ENCODE measurements around the gene PKNOX2. TPM values are rescaled to one million over a fixed set of nuclear protein-coding genes. Genes with fewer than 3 reads are reported as not detected.

PKNOX2 gene
- total and polyA plus RNA-seq, 9 of the 15 experiments (the other 6 are each of a cell fraction or from before 2014, with no cell fraction given), result not detected

DNA sequence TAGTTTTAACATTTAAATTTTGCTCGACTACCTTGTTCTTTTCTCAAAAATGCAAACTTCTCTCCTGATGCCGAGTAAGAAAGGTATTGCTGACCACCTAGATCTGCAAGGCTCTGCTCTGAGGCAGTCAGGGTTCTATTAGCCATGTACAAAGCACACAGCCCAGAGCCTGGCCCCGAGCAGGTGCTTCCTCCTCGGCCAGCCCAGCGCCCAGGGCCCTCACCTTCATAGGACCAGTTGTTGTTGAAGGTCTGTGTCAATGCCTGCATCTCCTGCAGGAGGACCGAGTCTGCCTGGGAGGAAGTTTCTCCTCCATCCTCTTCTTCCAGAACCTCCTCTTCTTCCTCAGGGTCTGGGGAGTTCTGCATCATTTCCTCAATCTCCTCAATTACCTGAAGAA lies 295.7 kb downstream of the PKNOX2 start:
- no TSS peak for BruUV-seq (replicated peaks)
- H3K4me3 ChIP-seq, result no peak overlapping the region
- no peak overlapping the region for H3K27ac ChIP-seq (ENCODE audit: extremely low read depth, low read depth, low read length)
- H2AFZ ChIP-seq (ENCODE audit: low read depth, low read length), result no peak overlapping the region
- H3K36me3 ChIP-seq (ENCODE audit: control insufficient read depth, insufficient read depth, low read length), result no peaks in the 10 kb centered on the region
- in situ Hi-C loops (cut with MboI), result no loop called here
- ChIA-PET POLR2A (interaction anchor here (0.8 kb wide), 1 partner anchor 21 kb away, joined by 3 read pairs; no protein-coding TSS in a partner anchor), CTCF (ENCODE audit: low intra/inter-chr PET ratio) (no interaction called here)
- no peak for FAIRE-seq
- no peaks in the 10 kb centered on the region for H3K79me2 ChIP-seq (ENCODE audit: control insufficient read depth, insufficient read depth, low read length)
- no peaks in the 10 kb centered on the region for H3K9me1 ChIP-seq (ENCODE audit: control insufficient read depth, insufficient read depth, low read length)
- DNase-seq (ENCODE audit: extremely low read depth in 1 of 4, low spot score in 3 of 4), result no peak
- ATAC-seq, result no peak
- no peaks in the 10 kb centered on the region for H4K20me1 ChIP-seq (replicated peaks; ENCODE audit: control insufficient read depth, insufficient read depth, low read length)
- 0 out of 4 replicates have a peak overlapping the region, but pooled peaks of 1 of the 2 experiments have one; percentile 15 for H3K9ac ChIP-seq (ENCODE audit: insufficient read depth in 1 of 2, low read depth in 2 of 2, low read length in 2 of 2)
- H3K4me2 ChIP-seq (ENCODE audit: insufficient read depth, low read length), result no peak overlapping the region
- intact Hi-C loops (cut with micrococcal nuclease), result no loop called here
- WGBS (ENCODE audit: insufficient coverage, low coverage, missing lambda C conversion rate), result 64% methylated on average over 6 of the region's 6 CpGs
- no peak for TF ChIP-seq BACH1 (tag; IDR thresholded peaks at IDR 0.05)
- TF ChIP-seq PYGO2 (tag; IDR thresholded peaks at IDR 0.05), result no peak
- no peak for TF ChIP-seq PCBP1 (IDR thresholded peaks at IDR 0.05; ENCODE audit: low read depth, low read length, poor library complexity, severe bottlenecking)
- TF ChIP-seq RBFOX2 (IDR thresholded peaks at IDR 0.05; ENCODE audit: low read depth, low read length), result no peak
- TF ChIP-seq HNRNPUL1 (IDR thresholded peaks at IDR 0.05; ENCODE audit: low read length), result no peak
- no peak for TF ChIP-seq NCOR1 (IDR thresholded peaks at IDR 0.05)
- no peak for TF ChIP-seq MBD2 (IDR thresholded peaks at IDR 0.05; ENCODE audit: borderline replicate concordance, low read depth)
- TF ChIP-seq BCOR (IDR thresholded peaks at IDR 0.05), result no peak
- no peaks in the 10 kb centered on the region for H3K27me3 ChIP-seq (ENCODE audit: control insufficient read depth in 2 of 2, insufficient read depth in 2 of 2, low read length in 2 of 2)
- no peaks in the 10 kb centered on the region for H3K9me3 ChIP-seq (replicated peaks; ENCODE audit: control insufficient read depth, insufficient read depth, low read depth, low read length)
- peaks cover 18 to 21% of the 10 kb centered on the region in 2 experiments; a peak in 4 of 5 replicates for H3K4me1 ChIP-seq (replicated peaks in 1 of 2; ENCODE audit: control insufficient read depth in 2 of 2, insufficient read depth in 2 of 2, low read length in 2 of 2)
